Amygdala (tissue), 56 donors: Measurements from ENCODE around the gene BID.

ENCODE experiments used
- DNase-seq, 56 donors: peaks; one replicate each; lab custom pipeline; 2025; lab: John Stamatoyannopoulos, UW

The BID gene

DNA sequence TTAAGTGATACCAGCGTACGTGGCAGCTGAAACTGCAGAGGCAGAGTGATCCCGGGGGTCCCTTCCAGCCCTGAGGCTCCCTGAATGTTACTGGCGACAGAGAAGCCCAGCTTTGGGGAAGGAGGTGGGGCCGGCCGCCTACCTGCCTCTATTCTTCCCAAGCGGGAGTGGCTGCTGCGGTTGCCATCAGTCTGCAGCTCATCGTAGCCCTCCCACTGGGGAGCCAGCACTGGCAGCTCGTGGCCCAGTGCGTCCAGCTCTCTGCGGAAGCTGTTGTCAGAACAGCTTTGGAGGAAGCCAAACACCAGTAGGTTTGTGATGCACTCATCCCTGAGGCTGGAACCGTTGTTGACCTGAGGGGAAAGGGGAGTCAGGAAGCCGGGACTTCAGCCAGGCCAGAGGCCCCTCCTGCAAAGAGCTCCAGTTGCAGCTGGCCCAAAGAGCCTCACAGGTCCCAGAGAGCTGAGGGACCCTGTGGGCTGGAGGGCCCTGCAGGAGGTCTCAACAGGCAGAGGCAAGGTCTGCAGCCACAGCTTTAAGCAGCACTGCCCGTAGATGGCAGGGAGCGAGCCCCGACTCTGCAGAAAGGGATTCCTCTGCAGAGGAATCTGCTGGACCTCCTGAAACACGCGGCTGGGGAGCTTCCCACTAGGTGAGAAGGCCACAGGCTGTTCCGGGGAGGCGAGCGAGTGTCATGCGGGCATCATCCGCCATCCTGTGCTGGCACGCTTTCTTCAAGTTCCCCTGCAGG lies 30.4 kb downstream of the BID start:
- DNase-seq: no peak

DNA sequence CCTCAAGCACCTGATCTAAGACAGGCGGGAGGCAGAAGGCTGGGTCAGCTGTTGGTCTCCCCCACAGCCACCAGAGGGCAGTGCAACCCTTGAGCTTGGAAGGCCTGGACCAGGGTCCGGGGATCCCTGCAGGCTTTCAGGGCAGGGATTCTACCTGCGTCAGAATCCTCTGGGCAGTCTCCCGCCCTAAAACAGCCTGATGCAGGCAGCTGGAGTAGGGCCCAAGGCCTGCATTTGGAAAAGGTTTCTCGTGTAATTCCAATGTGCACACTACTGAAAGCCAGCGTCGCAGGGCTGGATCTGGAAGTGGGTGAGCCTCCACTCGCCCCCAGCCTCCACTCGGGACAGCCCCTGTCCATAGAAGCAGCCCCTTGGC lies 31.8 kb downstream of the BID start:
- peak in 41 of 56 donors; percentile 8 to 70 (median 38) for DNase-seq

DNA sequence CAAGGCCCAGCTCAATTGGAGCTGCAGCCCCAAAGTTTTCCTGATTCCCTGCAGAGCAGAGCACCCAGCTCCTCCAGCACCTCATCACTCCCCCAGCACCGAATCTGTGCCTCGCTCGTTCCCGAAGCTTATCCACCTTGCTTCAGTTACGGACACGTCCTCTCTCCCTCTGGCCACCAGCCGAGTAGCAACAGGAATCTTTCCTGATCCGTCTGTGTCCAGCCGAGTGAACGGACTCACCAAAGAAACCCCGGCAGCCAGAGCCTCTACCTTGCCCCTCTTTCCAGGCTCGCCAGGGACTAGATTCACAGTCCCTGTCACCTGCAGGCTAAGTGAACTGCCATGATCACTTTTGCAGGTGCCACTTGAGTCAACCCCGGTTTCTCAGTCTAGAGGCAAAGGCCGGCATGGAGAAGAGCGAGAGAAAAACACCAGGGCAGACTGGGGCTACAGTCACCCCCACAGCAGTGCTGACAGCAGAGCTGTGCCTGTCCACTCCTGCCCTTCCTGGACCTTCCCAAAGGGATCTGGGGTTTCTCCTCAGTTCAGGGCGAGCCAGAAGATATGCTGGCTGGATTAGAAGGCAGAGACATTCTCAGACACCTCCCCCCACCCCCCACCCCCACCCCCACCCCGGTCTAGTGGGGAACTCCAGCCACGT lies 32.3 kb downstream of the BID start:
- DNase-seq: no peak

GRCh38 chr22:17739196-17739975 lies 34.9 kb downstream of the BID start:
- no peak for DNase-seq

DNA sequence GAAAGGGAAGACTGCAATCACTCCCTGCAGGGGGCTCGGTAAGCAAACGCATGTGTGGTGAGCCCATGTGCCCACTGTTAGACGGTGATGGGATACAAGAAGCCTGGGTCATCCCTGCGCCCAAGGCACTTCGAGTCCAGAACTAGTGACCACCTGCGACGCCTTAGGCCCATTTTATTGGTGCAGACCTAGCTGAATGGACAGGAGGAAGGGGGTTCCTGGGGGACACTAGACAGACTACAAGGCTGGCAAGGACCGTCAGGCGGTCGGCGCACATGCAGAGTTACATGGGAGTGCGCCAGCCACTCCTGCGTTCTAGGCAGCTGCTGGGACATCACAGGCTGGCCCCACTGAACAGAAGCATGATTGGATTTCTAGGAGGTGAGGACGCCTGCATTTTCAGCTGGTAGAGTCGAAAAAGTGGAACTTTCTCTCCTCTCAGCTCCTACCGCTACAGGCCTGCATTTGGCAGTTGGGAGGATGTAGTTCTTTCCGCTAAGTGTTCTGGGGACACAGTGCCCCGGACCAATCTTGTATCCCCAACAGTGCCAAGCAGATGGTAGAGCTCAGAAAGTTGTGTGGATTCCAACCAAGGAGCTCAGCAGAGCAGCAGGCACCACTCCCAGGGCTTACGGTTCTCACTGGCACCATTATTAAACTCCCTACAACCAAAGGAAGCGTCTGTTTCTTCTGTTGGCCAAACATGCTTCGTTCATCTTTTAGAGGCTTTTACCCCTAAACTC lies 35.7 kb downstream of the BID start:
- DNase-seq: no peak

DNA sequence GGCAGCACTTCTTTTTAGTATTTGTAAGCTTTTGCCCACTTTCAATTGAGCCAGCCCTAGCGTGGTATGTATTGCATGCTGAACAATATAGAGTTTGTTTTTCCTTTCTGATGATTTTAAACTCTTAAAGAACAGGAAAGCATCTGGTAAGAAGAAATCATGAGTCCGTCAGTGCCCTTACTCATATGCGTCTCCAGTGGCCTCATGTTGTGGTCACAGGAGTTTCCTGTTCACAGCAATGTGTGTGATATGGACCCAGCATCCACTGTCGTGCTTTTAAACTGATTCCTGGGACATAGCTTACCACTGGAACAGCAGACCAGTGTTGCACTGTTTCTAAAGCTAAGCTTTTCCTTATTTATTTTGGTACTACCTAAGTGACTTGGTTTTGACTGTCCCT lies 40.1 kb downstream of the BID start:
- DNase-seq: no peak

GRCh38 chr22:17733466-17733865 lies 40.8 kb downstream of the BID start:
- no peak for DNase-seq

DNA sequence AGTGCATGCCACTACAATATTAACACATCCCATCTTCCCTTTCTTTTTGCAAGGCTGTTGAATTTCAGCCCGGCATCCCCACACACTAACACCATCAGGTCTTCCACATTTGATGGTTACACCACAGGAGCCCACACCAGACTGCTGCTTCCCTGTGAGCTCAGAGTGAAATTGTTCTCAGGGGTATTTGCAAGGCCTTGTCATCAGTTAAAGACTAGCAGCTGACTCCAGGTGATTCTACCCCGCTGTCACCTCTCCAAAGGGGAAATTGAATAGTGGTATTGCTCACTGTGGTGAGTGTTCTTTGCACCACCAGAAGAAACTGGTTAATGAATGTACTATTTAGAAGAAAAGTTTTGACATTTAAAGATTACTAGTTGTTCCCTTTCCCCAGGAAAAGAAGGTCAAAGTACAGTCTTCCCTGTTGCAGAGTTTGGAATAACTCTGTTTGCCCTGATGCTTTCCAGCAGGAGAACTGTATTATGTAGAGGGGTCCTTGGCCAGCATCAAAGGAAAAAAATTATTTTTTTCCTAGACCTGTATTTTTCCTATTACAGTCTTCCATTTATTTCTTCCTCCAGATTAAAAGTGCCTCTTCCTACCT lies 41.9 kb downstream of the BID start:
- no peak for DNase-seq

DNA sequence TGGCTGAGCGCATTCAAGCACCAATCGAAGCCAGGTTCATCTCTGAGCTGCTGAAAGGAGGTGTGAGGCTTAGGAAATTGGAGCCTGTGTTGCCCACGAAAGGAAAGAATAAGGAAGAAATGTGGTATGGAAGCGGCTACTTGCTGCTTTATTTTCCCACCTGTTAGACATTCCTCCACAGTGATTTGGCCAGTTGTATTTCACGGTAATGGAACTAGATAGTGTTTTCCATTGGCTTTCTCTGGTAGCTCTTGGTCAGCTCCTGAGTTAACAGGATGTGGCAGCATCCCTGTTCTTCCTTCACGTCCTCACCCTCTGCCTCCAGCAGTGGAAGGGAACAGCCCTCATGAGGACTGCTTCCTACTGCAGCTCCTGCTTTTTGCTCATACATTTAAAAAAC lies 44.7 kb downstream of the BID start:
- DNase-seq: no peak

GRCh38 chr22:17728786-17729185 lies 45.5 kb downstream of the BID start:
- DNase-seq: no peak

GRCh38 chr22:17726928-17727897 lies 47.1 kb downstream of the BID start:
- no peak for DNase-seq

DNA sequence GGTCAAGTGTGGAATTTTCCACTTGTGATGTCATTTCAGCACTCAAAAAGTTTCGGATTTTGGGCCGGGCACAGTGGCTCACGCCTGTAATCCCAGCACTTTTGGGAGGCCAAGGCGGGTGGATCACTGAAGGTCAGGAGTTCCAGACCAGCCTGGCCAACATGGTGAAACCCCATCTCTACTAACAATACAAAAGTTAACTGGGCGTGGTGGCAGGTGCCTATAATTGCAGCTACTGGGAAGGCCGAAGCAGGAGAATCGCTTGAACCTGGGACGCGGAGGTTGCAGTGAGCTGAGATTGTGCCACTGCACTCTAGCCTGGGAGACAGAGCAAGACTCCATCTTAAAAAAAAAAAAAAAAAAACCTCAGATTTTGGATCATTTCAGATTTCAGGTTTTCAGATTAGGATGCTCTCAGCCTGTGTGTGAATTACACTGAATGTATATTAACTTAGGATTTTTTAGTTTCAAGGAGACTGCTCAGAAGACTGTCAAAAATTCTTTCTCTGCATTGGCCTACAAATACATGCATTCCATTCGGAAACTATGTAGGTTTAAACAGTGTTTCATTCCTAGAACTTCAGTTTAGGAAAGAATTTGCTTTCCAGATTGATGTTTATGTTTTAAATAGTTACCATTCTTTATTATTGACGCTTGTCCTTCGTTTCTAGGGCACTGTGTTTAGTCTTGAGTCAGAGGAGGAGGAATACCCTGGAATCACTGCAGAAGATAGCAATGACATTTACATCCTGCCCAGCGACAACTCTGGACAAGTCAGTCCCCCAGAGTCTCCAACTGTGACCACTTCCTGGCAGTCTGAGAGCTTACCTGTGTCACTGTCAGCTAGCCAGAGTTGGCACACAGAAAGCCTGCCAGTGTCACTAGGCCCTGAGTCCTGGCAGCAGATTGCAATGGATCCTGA lies 48.0 kb downstream of the BID start:
- DNase-seq: no peak

DNA sequence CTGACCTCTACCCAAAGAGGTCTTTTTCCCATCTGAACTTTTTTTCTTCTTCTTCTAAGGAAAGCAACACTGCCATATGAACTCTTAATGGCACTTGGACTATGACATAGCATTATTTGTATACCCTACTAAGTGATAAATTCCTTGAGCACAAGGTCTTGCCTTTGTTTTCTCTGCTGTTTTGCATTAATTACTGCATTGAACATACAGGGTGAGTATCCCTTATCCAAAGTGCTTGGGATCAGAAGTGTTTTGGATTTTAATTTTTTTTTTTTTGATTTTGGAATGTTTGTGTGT lies 48.8 kb downstream of the BID start:
- no peak for DNase-seq

- peak in 1 of 56 donors; percentile 5 for DNase-seq
Observed at GRCh38 chr22:17724678-17725499, 49.4 kb downstream of the BID start.

GRCh38 chr22:17724241-17724640 lies 50.0 kb downstream of the BID start:
- DNase-seq: no peak

GRCh38 chr22:17719911-17720310 lies 54.4 kb downstream of the BID start:
- DNase-seq: no peak

GRCh38 chr22:17717708-17718107 lies 56.6 kb downstream of the BID start:
- no peak for DNase-seq

GRCh38 chr22:17716529-17716928 lies 57.7 kb downstream of the BID start:
- no peak for DNase-seq
